Stomach (tissue), 4 donors: ENCODE measurements around the gene RP9.

Source experiments
- POLR2A ChIP-seq, 4 donors: fragments of 450-650 bp; IDR thresholded peaks; one replicate each; pipeline ENCODE4 v1.6.1; 2016; ENCODE audit warnings: antibody characterized with exemption in 4 of 4, control low read depth in 2 of 4, mild to moderate bottlenecking in 1 of 4, moderate library complexity in 1 of 4
- TF ChIP-seq, protein P1 (sequence below), 7 experiments: fragments of 450-650 bp in 4 of 7; fragments of 200-600 bp in 3 of 7; sonication (generic) in 3 of 7; IDR thresholded peaks; one replicate each; pipeline ENCODE4 v1.5.1; 2016 to 2019; ENCODE audit warnings: antibody characterized with exemption in 7 of 7, control low read depth in 2 of 7, mild to moderate bottlenecking in 1 of 7

DNA sequence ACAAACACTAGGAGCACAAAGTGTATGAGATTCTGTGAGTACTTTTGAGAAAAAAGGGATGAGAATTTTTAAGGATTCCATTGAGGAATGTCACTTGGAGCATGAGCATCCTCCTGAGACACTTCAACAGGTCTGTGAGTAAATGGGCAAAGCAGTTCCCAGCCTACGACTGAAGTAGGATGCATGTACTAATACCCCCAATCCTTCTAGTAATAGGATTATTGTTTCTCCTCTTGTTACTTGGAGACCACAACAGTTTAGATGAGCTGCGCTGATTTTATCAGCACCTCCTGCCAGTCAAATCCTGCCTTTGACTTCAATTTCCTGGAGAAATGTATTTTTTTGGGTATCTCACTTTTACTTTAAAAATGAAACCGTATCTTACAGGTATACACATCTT is 21.0 kb upstream of the RP9 start:
- TF ChIP-seq, protein P1, sequence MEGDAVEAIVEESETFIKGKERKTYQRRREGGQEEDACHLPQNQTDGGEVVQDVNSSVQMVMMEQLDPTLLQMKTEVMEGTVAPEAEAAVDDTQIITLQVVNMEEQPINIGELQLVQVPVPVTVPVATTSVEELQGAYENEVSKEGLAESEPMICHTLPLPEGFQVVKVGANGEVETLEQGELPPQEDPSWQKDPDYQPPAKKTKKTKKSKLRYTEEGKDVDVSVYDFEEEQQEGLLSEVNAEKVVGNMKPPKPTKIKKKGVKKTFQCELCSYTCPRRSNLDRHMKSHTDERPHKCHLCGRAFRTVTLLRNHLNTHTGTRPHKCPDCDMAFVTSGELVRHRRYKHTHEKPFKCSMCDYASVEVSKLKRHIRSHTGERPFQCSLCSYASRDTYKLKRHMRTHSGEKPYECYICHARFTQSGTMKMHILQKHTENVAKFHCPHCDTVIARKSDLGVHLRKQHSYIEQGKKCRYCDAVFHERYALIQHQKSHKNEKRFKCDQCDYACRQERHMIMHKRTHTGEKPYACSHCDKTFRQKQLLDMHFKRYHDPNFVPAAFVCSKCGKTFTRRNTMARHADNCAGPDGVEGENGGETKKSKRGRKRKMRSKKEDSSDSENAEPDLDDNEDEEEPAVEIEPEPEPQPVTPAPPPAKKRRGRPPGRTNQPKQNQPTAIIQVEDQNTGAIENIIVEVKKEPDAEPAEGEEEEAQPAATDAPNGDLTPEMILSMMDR (IDR thresholded peaks at IDR 0.05) = no peak
- TF ChIP-seq POLR2A (IDR thresholded peaks at IDR 0.05) = no peak
